NCI-H1436 treated with DMSO at 0.1 percent for 48 hours (cell line): Measurements from ENCODE around the gene CENPV.
A peak's percentile ranks its signal among the peaks of the same experiment; 100 is the strongest.
"Not testable (repeated sequence)": the region's sequence is repeated elsewhere in the genome, so short reads cannot be mapped to it uniquely, and the experiment has no call there.

Experiments used
- DNase-seq: peaks from one replicate; lab custom pipeline; 2025; lab: John Stamatoyannopoulos, UW

CENPV gene

DNA sequence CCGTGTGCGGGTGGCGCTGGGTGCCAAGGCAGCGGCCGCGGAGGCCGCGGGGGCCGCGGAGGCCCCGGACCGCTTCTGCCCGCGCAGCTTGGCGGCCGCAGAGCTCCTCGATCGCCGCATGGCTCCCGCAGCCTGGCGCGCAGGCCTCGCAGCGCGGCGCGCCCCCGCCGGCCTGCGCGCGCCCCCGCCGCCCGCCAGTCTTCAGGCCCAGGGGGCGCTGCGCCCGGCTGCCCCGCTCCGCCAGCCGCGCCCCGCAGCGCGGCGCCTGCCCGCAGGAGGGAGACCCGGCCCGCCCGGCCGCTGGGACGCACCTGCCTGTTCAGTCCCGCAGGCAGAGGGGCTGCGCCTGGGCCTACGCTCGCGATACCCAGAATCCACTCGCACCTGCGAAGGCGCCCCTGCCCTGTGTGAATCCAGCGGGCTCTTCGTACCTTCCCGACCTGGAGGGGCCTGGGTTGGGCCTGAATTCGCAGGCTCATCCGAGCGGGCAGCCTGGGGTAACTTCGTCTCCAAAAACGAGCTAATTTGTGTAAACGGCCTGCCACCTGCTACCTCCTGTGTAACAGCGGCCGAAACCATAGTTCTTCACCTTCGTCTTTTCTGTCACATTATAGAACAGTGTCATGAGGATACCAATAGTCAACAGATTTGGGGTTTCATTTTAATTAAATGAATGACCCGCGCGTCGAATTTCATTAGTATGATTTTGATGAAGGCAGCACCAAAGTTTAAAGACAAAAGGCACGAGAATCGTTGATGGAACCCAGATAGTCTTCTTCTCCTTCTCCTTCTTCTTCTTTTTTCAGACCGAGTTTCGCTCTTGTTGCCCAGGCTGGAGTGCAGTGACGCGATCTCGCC, at the start of gene CENPV:
Gene CENPV, minus strand, starts transcription at position 153 of the 858 bp plus-strand sequence. Its CDS starts 33 bp downstream, at position 120.
- DNase-seq = no peak

DNA sequence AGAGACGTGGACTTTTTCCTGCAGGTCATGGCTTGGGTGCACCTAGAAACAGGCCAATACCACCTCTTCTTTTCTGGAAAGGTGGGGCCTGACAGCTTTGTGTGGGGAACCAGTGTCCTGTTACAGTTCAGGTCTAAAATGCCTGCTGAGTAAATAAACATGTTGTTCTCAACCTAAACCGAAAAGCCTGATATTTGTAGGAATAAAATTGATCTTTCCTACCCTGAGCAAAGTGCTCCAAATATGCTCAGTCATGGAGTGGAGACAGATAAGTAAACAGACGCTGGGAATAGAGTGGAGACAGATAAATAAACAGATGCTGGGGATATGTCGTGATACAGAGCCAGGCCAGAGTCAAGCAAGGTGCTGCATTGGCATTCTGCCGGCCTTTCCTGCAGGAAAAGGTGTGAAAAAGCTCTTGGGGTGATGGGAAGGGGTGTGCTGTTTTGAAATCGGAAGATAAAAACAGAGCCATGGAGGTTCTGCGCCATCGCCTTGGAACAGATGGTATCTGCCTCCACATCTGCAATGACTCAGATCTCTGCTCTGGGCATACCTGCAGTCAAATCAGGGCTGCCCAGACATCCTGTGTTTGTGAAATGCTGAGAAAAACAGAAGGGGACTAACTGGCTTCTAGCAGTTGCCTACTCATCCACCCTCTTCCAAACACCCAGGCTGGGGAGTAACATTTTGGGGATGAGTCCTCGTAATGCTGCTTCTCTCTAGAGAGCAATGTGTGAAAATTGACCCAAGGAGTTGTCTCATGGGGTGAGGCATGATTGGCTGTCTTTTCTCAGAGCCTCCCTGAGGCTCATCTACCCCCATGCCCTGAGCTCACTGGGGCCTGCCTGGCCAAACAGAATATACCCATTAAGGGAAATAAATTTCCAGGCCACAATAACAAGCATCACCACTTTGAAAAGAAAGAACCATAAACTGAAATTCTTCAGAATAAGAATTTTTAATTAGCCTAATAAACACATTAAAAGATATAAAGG, 45.3 kb upstream of the CENPV start:
- DNase-seq = no peak

DNA sequence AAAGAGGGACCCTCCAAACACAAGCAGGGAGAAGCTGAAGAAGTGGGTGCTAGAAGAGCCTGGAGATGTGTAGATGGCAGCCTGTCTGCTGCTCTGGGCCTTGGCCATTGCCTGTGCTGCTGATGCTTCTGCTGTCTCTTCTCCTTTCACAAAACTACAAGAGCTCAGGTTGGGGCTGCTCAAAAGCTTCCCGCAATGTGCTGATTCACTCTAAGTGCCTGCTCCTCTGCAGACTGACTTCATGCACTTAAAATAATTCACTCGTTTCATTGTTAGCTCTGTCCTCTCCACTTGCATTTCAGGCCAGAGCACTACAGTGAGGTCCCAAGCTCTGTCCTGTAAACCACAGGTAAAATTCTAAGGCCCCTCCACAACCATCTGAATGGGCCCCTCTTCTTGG, 43.4 kb upstream of the CENPV start:
- not testable (repeated sequence) for DNase-seq

DNA sequence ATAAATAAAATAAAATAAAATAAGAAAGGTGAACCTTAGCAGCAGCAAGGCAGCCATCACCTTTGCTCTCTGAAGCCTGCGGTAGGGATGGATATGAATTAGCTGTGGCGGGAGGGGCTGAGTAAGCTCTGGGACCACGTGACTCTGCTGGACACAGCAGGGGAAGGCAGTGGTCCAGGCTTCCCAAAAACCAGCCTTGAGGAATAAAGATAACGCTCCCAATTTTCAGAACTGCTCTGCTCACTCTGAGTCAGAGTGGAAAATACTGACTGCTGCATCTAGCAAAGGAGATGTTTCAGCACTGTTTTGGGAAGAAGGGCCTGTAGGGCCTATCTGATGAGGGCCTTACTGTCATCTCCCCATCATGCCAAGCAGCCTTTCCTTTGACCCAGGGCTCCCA, 42.6 kb upstream of the CENPV start:
- DNase-seq = not testable (repeated sequence)

DNA sequence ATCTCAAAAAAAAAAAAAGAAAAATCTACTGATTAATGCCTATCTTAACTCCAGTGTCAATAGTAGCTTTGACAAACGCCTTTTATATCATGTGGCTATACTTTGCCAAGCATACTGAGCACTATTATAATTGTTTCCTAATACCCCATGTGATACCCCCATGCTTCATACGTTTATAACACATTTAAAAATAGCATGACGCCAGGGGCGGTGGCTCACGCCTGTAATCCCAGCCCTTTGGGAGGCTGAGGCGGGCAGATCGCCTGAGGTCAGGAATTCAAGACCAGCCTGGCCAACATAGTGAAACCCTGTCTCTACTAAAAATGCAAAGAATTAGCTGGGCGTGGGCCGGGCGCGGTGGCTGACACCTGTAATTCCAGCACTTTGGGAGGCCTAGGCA, 39.2 kb upstream of the CENPV start:
- DNase-seq = not testable (repeated sequence)

DNA sequence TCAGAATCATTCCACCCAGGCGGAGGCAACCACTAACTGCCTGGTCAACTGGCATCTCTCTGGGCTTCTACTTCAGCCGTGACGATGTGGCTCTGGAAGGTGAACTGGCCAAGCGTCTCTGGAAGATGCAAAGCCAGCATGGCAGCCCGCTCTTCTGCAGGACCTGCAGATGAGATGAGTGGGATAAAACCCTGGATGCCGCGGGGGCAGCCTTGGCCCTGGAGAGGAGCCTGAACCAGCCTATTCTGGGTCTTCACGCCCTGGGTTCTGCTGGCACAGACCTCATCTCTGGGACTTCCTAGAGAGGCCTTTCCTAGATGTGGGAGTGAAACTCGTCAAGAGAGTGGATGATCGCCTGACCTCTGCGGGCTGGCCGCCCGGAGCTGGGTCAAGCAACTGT, 38.2 kb upstream of the CENPV start:
- no peak for DNase-seq

DNA sequence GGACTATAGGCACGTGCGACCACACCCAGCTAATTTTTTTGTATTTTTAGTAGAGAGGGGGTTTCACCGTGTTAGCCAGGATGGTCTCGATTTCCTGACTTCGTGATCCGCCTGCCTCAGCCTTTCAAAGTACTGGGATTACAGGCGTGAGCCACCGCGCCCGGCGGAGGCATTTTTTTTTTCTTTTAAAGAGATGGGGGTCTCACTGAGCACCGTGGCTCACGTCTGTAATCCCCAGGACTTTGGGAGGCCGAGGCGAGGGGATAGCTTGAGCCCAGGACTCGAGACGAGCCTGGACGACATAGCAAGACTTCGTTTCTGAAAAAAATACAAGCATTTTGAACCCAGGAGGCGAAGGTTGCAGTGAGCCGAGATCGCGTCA, 32.8 kb upstream of the CENPV start:
- DNase-seq = not testable (repeated sequence)

DNA sequence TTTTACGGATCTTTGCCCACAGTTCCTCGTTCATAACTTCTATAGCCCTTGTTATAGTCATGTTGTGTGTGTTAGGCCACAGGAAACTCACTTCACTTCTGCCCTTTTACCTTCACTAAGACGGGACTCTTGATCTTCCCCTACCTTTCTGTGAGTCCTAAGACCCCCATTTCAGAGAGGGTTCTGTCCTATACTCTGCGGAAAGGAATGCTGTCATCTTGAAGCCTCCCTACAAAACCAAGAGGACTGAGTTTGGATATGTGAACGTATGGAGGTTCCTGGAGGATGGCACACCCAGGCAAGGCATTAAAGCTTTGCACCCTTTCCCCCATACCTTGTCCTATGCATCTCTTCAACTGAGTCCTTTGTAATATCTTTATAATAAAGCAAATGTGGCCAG, 31.3 kb upstream of the CENPV start:
- no peak for DNase-seq

DNA sequence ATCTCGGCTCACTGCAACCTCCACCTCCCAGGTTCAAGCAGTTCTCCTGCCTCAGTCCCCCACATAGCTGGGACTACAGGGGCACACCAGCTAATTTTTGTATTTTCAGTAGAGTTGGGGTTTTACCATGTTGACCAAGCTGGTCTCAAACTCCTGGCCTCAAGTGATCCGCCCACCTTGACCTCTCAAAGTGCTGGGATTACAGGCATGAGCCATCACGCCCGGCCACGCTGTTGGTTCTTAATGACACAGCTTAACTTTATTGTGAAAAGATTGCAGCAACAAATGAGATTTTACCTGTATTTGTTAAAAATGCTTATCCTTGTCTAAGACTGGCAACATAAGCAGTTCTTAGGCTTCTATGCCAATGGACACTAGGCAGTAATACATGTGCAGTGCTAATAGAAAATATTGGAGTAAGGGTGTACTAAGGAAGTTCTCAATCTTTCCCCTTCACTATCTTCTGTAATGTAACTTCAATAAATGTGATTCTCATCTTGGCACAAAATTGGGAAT, 30.6 kb upstream of the CENPV start:
- no peak for DNase-seq

DNA sequence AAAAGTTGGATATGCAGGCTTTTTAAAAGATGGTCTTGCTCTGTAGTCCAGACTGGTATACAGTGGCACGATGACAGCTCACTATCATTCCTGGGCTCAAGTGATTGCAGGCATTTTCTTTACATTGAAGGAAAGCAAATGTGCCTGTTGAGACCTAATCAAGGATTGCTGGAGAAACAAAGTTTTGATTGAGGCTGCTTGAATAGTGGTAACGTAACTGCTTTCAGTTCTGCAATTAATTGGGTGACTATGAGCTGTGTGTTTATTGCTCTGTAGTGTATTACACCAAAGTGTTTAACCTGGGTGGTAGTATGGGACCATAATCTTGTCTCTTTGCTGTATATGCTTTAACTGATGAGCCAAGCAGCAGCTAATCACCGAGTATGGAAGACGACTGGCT, 29.9 kb upstream of the CENPV start:
- DNase-seq = no peak

DNA sequence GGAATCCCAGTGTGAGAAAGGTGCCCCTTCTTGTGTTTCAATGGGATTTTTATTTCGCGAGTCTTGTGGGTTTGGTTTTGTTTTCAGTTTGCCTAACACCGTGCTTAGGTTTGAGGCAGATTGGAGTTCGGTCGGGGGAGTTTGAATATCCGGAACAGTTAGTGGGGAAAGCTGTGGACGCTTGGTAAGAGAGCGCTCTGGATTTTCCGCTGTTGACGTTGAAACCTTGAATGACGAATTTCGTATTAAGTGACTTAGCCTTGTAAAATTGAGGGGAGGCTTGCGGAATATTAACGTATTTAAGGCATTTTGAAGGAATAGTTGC, 28.2 kb upstream of the CENPV start:
- DNase-seq = no peak

DNA sequence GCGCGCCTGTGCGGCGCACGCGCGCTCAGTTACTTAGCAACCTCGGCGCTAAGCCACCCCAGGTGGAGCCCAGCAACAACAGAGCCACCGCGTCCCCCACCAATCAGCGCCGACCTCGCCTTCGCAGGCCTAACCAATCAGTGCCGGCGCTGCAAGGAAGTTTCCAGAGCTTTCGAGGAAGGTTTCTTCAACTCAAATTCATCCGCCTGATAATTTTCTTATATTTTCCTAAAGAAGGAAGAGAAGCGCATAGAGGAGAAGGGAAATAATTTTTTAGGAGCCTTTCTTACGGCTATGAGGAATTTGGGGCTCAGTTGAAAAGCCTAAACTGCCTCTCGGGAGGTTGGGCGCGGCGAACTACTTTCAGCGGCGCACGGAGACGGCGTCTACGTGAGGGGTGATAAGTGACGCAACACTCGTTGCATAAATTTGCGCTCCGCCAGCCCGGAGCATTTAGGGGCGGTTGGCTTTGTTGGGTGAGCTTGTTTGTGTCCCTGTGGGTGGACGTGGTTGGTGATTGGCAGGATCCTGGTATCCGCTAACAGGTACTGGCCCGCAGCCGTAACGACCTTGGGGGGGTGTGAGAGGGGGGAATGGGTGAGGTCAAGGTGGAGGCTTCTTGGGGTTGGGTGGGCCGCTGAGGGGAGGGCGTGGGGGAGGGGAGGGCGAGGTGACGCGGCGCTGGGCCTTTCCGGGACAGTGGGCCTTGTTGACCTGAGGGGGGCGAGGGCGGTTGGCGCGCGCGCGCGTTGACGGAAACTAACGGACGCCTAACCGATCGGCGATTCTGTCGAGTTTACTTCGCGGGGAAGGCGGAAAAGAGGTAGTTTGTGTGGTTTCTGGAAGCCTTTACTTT, 27.6 kb upstream of the CENPV start, which contains the start of gene UBB:
Gene UBB, plus strand, starts transcription at position 452 of the 856 bp plus-strand sequence. CDS start 817 bp downstream, outside the sequence.
- DNase-seq = peak; percentile 94

DNA sequence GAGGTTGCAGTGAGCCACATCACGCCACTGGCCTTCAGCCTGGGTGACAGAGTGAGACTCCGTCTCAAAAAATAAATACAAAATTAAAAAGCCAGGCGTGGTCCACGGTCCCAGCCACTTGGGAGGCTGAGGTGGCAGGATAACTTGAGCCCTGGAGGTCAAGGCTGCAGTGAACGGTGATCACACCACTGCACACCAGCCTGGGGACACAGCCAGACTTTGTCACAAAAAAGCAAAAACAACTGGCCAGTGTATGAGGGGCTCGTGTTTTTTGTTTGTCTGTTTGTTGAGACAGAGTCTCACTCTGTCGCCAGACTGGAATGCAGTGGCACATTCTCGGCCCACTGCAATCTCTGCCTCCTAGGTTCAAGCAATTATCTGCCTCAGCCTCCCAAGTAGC, 26.4 kb upstream of the CENPV start:
- no peak for DNase-seq

DNA sequence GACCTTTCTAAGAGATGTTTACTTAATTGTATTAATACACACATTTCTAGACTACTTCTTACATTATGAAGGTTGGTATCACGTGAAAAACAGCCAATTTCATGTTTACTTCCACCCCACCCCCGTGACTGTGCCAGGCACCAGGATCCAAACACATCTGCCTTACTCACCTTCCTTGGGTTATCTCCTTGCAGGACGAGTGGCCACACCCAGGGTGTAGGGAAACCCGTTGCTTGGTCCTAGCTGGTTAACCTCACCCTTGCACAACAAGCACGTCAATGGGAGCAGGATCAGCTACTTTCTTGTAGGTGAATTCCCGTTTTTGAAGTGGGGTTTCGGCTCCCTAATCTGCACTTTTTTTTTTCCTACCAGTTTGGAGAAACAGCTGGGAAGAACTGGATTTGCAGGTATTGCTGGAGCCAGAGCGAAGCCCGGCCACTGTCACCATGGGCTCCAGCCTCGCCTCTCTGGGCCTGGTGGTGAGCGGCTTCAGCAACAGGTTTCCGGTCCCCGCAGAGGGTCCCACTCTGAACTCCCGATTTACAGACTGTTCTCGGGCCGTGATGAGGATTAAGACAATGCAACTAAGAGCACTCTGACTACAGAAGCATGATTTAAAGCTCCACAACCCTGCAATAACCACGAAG, 25.5 kb upstream of the CENPV start:
- DNase-seq = no peak

DNA sequence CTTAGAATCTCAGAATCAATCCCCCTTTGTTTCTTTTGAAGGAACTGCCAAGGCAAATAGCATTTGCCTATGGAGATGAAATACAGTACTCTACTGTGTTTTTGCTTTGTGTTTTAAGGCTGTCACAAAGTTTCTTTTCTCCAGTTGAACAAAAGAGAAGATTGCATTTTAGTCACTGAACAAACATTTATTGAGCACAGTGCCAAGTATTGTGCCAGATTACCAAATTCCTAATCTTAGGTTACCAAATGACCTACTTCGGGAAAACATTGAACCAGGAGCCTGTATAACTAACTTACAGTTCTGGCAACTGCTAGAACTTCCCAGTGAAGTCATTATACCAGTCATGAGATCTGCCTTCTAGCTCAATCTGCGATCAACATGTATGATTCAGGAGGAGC, 24.7 kb upstream of the CENPV start:
- DNase-seq = no peak

DNA sequence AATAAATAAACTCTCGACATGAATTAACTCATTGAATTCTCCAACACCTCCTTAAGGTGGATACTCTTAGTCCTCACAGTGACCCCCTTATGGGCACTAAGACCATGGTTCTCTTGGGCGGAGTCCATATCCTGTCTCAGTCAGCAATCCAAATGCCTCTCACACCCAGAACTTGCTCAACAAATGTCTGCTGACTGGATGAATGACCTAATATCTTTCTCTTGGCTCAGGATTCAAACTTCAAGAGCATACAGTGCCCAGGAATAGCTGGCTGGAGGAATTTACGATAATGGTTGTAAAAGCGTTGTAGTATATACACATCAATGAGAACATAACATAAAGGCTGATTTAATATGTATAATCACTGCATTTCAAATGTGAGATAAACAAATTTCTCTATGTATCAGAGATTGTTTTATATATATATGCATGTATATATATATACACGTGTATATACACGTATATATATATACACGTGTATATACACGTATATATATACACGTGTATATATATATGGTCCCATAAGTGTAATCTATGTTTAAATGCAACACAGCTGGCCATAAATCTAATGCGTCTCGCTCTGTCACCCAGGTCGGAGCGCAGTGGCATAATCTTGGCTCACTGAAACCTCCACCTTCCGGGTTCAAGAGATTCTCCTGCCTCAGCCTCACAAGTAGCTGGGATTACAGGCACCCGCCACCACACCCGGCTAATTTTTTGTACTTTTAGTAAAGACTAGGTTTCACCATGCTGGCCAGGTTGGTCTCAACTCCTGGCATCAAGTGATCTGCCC, 21.1 kb upstream of the CENPV start:
- no peak for DNase-seq

DNA sequence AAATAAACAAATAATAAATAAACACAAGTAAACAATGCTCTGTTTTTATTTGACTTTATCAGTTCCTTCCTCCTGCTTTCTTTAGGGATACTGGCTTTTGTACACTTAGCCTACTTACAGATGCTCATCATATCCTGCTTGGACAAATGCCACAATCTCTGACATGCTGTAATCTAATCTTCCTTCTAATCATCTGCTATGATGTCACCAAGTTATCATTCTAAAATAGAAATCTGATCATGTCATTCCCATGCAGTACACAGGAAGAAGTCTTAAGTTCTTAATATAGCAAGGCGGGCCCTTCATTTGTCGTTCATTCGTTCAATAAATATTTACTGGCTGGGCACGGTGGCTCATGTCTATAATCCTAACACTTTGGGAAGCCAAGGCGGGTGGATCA, 18.5 kb upstream of the CENPV start:
- DNase-seq = peak; percentile 5

DNA sequence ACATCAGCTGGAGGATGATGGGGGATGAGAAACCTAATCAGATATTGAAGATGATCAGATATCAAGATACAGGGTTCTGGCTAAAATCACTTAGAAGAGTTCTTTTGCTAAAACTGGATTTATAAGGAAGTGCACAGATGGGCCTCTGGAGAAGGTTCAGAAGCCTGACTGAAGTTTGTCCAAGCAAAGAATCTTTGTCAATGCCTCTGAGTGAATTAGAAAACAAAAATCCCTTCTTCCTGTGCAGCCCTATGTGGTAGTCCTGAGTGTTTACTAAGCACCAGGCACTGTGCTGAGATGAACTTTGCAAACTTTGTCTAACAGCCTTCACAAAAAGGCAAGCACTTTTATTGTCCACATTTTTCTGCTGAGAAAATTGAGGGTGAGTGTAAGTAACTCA, 11.4 kb upstream of the CENPV start:
- no peak for DNase-seq

DNA sequence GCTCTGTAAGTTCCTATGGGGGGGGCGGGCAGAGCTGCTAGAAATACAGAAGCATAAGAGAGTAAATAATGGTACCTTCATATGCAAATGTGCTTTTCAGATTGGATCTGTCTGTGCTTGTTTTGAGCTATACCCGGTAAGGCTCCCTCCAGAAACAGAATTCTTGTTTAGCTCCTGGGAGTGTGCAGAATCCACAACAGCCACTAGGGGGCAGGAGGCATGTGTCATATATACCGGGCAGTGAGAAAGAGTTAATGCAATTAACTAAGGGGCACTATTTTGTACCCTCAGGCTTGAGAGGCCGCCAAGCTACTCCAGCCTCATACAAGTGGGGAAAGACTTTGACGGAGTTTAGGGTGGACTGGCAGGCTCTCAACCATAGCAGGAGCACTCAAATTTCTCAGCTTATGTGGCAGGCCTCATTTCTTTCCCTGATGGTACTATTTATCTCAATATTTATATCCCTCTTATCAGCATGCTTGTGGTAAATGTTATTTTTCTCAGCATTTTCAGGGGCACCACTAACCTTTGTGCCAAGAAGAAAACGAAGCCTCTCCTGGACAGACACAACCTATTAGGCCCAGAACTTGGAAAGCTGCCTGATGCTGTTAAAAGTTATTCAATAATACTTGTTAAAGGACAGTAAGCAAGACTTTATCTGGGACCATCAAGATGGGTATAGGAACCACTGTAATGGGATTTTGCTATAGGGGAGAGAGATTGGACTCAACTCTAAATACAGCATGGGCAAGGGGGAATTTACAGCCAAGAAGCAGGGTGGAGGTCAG, 10.7 kb upstream of the CENPV start:
- peak; percentile 32 for DNase-seq

DNA sequence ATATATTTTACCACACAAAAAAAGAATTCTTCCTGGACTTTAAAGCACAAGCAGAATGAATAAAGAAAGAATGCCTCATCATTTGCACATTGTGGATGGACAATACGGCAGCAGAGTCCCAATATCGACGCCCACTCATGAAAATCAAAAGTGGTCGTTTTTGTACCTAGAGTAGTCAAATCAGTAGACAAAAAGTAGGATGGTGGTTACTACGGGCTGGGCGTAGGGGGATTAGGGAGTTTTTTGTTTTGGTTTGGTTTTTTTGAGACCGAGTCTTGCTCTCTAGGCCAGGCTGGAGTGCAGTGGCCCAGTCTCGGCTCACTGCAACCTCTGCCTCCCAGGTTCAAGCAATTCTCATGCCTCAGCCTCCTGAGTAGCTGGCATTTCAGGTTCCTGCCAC, 8.6 kb upstream of the CENPV start:
- no peak for DNase-seq
